Measurements from ENCODE around the gene EEIG1. TPM values are rescaled to one million over a fixed set of nuclear protein-coding genes. Genes with fewer than 3 reads are reported as not detected.

The EEIG1 gene
- total RNA-seq, 1 donor from 2014 or later = 5.7 TPM

DNA sequence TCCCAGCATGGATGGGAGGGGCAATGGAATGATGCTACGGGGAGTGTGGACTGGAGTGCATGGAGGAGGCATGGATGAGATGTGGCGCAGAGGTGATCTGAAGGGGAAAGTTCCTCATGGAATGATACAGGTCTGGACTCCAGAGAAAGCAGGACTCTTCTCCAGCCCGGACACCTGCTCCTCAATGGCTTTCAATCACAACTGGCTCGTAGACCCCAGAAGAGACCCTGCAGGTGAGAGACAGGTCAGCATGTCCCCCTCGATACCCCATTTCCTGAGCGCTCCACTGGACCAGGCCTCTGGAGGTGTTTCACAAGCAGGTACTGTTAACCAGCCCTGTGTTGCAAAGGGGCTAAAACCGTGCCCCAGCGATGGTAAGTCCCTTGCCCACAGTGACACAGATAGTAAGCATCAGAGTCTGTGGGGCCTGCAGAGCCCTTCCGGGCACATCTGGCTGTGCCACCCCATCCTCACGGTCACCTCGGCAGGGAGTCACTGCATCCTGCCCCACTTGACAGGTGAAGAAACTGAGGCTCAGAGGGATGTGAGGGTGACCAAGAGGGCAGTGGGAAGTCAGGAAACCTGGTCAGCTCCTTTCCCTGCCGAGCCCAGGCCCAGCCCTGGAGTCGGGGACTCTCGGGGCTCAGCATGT is 37.7 kb downstream of the EEIG1 start:
- FAIRE-seq = no peak
- no peak for DNase-seq (ENCODE audit: low spot score in 2 of 2)

DNA sequence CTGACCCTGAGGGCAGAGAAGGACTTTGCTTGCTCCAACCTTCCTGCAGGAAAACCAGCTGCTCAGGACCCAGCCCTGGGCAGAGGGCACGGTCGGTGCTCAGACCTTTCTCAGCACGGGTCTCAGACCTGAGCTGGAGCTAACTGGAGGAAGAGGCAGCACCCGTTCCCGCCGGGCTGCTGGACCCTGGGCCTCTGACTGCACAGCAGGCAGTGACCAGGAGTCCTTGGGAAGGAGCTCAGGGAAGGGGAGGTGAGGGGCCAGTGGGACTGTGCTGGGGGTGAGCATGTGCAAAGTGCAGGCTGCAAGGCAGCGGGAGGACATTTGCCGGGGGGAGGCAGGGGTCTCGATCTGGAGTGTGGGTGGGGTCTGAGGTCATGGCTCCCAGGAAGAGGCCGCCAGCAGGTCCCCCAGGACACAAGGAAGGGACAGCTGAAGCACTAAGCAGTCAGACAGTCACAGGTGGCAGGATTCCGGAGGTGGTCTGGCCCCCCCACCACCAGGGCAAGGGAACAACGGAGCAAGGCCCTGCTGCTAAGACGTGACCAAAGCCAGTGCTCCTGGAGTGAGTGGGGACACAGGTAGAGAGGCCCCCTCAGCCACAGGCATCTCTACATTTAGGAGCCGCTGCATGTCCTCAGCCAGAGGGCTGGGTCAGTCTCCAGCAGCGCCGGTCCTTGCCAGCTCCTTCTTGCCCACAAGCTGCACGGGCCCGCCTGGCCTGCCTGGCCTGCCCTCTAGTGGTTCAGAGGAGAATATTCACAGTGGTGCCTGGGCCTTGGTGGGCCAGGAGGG is 38.4 kb downstream of the EEIG1 start:
- FAIRE-seq = no peak

DNA sequence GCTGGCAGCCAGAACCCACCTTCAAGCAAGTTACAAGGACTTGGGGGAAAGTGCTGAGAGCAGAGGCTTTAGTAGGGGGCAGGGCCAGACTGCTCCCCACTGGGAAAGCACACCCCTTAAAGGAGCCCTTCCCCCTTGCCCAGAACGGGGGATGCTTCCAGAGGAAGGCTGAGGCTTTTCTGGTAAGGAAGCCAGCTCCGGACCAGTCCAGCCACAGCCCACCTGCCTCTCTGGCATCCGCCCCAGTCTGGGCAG is 38.9 kb downstream of the EEIG1 start:
- no peak for FAIRE-seq
- DNase-seq (ENCODE audit: low spot score in 2 of 2) = no peak

More for the DNA sequence above, 38.4 kb downstream of the EEIG1 start:
- DNase-seq (ENCODE audit: low spot score in 2 of 2) = peak in 1 of 2 donors; percentile 71

DNA sequence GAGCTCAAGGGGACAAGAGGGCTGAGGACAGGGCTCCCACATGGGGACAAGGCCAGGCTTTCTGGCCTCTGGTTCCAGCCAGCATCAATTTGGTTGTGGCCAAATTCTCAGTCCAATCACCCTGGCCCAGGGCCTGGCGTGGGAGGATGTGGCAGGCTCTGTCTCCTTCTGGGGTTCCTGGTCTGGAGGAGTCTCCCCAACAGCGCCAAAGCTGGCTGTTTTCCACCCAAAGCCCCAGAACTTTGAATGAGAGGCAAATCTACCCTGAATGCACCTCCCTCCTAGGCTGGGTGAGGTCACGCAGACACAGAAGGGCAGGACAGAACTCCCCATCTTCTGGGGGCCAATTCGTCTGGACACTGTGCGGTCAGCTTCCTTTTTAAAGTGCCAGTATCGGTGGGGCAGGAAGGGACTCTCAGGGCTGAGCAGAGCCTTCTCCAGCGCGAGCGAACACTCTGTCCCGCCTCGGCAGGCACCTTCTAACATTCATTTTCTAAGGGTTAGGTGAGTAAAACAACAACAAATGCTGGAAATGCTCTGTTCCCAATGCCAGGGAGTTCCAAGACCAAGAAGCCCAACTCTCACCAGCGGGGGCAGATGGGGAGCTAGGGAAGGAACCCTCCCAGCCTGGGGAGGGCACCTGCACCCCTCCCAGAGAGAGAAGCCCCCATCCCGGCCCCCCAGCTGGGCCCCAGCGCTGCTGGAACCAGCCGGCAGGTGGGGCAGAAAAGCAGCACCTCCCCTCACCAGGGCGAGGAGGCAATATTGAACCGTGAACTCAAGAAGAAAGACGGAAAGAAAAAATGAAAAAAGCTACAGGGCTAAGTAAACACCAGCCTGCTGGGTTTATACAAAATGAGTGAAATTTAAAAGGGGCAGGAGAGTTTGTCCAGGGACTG is 39.5 kb downstream of the EEIG1 start:
- no peak for DNase-seq (ENCODE audit: low spot score in 2 of 2)
- no peak for FAIRE-seq

DNA sequence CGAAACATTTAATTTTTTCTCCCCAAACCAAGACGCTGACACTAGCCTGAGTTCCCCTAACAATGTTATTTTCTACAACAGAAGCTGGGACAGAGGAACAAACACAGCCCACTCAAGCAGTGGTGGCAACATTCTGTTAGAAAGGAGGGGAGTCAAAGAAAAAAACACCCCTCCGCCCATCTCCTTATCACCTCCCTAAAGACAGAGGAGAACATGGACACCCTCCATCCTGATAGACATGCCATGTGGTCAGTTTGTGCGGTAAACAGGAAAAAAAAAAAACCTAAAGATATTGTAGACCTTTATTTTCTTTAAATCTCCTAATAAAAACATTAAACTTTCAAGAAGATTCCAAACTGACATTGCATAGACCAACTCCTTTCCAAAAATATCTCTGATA is 40.2 kb downstream of the EEIG1 start:
- FAIRE-seq (no peak), DNase-seq (ENCODE audit: low spot score in 2 of 2) (no peak)

DNA sequence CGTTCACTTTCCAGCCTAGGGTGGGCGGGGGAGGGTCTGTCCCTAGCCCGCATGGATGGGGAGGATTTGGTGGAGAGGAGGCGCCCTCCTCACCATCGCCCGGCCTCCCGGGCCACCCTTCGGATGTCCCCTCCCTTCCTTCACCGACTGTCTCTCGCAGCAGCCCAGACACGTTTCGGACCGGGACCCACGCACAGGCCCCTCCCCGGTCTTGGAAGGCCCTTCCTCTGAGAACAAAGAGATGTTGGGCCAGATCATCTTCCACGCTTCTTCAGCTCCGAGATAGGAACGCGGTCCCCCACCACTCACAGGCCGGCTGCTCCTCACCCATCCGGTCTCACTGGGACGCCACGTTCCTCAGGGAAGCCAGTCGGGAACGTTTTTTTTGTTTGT is 42.5 kb downstream of the EEIG1 start:
- DNase-seq (ENCODE audit: low spot score in 2 of 2) (no peak), FAIRE-seq (no peak)

DNA sequence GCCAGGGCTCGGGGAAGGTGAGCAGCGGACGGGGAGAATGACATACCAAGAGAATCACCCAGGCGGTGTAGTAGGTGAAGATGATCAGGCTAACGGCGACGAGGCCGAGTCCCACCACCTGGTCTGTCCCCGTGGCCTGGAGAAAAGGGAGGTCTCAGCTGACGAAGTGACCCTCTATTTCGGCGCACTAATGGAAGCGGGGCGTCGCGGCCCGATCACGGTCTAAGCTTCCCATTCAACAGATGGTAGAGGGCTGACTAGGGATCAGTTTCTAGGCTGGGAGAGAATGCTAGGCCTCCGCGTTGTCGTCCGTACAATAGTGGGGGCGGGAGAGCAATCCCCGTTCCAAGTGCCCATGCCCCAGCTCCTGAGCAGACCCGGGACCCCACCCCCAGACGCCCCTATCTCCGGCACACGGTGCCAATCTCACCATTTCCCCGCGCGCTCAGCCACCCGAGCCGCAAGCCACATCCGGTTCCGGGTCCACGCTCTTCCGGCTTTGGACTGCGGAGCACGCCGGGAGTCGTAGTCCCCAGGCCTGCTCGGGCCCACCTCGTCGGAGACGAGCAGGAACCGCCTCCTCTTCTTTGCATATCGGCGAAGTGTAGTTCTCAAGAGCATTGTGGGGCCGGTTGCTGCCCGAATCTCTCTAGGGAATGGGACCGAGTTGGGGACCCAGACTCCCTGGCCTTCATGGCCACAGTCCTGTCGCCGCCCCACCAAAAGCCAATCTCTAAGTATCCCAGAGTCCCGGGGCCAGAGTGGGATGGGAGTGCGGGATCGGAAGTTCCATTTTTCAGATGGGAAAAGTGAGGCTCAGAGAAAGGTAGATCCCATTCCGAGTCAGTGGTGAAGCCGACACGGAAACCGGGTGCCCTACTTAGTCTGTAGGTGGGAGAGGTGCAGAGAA is 43.1 kb downstream of the EEIG1 start, which contains the start of gene DPM2:
TSS of gene DPM2 (minus strand) at position 467 of the 910 bp plus-strand sequence. CDS start at position 433, 34 bp downstream.
- FAIRE-seq (no peak), DNase-seq (ENCODE audit: low spot score in 2 of 2) (peak; percentile 76 to 88)

DNA sequence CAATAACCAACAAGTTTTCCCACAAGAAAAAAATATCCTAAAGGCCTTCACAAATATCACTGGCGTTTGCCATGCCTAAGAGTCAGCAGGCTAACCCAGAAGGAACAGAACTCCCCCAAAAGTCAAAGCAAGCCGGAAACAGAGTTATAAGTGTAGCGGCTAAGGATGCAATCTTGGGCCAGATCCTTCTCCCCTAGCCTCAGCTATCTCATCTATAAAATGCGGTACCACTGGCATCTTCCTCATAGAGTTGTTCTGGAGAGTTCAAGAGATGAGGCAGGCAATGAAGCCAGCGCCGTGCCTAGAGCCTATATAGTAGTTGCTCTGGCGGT is 43.8 kb downstream of the EEIG1 start:
- DNase-seq (ENCODE audit: low spot score in 2 of 2) (no peak), FAIRE-seq (no peak)

DNA sequence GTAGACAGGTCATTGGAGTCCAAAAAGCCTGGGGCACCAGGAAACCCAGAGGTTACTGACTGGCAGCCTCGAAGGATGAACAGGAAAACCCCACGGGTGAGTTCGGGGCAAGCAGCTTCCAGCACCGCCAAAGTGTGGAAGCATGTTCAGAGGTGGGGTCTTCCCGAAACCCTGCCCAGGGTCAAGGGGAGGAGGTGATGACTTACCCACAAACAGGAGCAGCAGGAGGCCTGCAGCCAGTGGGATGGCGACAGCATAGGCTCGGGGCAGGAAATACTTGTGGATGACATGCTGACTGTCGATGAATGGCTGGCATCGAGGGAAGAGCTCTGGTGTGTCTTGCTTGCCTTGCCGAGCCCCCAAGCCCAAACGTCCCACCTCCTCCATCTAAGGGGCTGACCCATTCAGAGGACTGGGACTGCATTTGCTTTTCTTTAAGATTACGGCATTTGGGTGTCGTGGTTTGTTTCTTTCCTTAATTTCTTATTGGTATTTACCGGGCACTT is 44.4 kb downstream of the EEIG1 start:
- DNase-seq (ENCODE audit: low spot score in 2 of 2) (no peak), FAIRE-seq (no peak)

DNA sequence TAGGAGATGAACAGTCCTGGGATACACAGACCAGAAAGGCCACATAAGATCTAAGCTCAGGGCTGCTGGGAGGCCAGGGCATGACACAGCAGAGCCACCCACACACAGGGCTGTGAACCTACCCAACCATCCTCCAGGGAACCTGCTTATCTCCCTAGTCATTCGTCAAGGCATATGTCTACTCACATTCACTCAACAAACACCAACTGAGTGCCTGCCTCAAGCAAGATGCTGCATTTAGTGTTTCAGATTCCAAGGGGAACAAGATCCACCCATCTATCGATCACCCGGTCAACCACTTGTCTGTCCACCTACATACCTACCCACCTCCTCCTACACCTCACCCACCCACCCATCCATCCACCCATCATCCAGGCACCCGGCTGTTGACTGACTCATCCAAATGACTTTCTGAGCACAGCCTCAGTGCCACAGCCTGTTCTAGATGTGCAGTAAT is 45.0 kb downstream of the EEIG1 start:
- DNase-seq (ENCODE audit: low spot score in 2 of 2) = no peak
- no peak for FAIRE-seq

DNA sequence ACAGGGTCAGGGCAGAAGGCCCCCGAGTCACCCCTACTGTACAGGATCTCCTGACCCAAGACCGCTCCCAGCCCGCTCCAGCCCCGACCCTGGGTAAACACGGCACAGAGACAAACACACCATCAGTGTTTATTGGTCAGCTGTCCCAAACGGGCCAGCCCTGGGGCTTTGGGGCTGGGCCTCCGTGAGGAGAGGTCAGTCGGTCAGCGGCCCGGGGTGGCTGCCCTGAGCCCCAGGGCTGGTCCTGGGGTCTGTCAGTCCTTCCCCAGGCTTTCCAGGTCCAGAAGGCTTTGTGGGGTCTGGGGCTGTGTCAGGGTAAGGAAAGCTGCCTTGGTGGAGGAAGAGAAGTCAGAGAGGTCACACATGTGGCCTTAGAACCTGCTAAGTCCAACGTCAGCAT is 45.8 kb downstream of the EEIG1 start:
- FAIRE-seq = no peak
- no peak for DNase-seq (ENCODE audit: low spot score in 2 of 2)

DNA sequence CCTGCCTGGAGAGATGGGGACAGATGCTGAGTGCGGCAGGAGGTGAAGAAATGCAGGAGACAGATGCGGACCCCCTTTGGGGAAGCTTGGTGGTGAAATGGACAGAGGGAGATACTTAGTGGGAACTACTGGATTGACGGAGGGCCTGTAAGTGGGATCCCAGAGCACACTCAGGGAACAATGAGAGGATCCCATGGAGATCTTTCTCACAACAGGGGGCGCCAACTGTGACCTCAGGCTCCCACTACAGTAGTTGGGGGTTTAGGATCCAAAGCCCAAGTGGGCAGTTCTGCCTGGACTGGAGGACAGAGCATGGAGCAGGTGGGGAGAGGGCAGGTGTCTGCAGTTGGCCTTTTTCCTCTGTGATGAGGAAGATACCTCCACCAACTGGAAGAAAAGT is 46.5 kb downstream of the EEIG1 start:
- no peak for FAIRE-seq
- no peak for DNase-seq (ENCODE audit: low spot score in 2 of 2)

DNA sequence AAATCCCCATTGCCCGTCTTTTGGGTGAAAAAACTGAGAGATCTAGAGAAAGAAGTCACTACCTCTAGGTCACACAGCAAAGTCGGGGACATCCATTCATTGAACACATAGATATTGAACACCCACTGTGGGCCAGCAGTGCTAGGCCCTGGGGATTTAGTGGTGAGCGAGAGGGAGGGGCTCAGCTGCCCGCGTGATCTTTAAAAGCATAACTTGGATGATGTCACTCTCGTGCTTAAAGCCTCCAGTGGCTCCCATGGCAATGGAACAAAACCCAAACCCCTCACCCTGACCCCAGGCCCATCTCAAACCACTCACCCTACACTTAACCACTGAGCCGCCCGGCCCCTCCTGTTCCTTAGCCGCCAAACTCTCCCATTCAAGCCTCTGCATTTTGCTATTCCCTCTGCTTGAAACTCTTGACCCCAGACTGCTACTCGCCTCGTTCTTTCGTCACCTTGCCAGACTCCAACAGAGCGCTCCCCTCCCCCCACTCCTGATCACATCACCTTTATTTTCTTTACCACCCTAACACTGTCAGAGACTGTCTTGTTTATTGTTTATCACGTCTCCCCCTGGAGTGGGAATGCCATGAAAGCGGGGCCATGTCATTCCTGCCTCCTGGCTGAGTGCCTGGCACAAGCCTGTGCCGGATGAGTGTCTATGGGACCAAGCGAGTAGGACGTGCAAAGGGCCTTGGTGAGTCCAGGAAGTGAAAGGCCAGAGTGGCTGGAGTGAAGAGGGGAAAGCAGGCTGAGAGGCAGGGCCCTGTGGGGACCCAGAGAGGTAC is 49.5 kb downstream of the EEIG1 start:
- FAIRE-seq (no peak), DNase-seq (ENCODE audit: low spot score in 2 of 2) (no peak)

Other genes with a start within 250 kb of the EEIG1 start
- gene TOR2A, start 245.7 kb downstream of the EEIG1 start, total RNA-seq = 7.3 TPM
- 6.1 TPM for gene SH2D3C, start 202.3 kb downstream of the EEIG1 start, total RNA-seq
- gene CDK9, start 195.0 kb downstream of the EEIG1 start, total RNA-seq = 40.4 TPM
- 18.3 TPM for gene FPGS, start 178.1 kb downstream of the EEIG1 start, total RNA-seq
- 0.82 TPM for gene ENG, start 126.3 kb downstream of the EEIG1 start, total RNA-seq
- 25.7 TPM for gene AK1, start 103.3 kb downstream of the EEIG1 start, total RNA-seq
- gene ST6GALNAC6, start 81.4 kb downstream of the EEIG1 start, total RNA-seq = 28.5 TPM
- 6.5 TPM for gene ST6GALNAC4, start 63.9 kb downstream of the EEIG1 start, total RNA-seq
- 6.1 TPM for gene PIP5KL1, start 50.2 kb downstream of the EEIG1 start, total RNA-seq
- gene DPM2, start 43.1 kb downstream of the EEIG1 start, total RNA-seq = 11.4 TPM
- gene NAIF1, start 86.3 kb upstream of the EEIG1 start, total RNA-seq = 9.0 TPM
- gene SLC25A25, start 87.2 kb upstream of the EEIG1 start, total RNA-seq = 29.8 TPM
- 58.3 TPM for gene PTGES2, start 146.7 kb upstream of the EEIG1 start, total RNA-seq
- gene LCN2, start 168.5 kb upstream of the EEIG1 start, total RNA-seq = not detected
- 55.4 TPM for gene BBLN, start 179.3 kb upstream of the EEIG1 start, total RNA-seq
- gene CIZ1, start 210.6 kb upstream of the EEIG1 start, total RNA-seq = 15.9 TPM
- gene DNM1, start 222.4 kb upstream of the EEIG1 start, total RNA-seq = 73.8 TPM

All from frontal cortex (tissue), 4 donors.